Transverse colon (tissue), 3 donors: ENCODE results near the gene ESYT3.

Experiments
- EP300 ChIP-seq: sonication (generic); formaldehyde crosslinking; IDR thresholded peaks from one replicate; pipeline ENCODE4 v1.6.1; 2017; ENCODE audit warnings: antibody characterized with exemption, low read depth
- TF ChIP-seq, protein P1 (sequence below), 5 experiments: fragments of 200-600 bp in 3 of 5; fragments of 450-650 bp in 2 of 5; sonication (generic) in 3 of 5; IDR thresholded peaks; 1 replicate in 2 of 5; 2 replicates in 3 of 5; pipeline ENCODE4 v1.5.1; 2016 to 2017; ENCODE audit warnings: antibody characterized with exemption in 5 of 5, inconsistent platforms in 3 of 5, mild to moderate bottlenecking in 2 of 5, moderate library complexity in 1 of 5

DNA sequence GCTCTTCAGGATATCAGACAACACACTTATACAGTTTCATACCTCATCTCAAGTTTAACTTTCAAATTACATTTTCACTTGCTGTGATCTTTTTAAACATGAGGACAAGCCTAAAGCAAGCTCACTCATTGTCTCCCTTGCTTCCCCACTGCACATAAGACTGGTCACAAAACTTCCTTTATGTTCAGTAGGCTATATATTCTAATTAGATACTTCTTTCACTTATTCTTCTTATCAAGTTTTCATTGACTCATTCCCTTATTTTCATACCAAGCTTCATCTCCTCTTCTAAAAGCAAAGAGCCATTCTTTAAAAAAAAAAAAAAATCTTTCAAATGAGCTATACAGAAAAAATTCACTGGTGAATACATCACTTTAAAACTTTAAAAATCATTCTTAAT lies 62.6 kb downstream of the ESYT3 start:
- TF ChIP-seq, protein P1, sequence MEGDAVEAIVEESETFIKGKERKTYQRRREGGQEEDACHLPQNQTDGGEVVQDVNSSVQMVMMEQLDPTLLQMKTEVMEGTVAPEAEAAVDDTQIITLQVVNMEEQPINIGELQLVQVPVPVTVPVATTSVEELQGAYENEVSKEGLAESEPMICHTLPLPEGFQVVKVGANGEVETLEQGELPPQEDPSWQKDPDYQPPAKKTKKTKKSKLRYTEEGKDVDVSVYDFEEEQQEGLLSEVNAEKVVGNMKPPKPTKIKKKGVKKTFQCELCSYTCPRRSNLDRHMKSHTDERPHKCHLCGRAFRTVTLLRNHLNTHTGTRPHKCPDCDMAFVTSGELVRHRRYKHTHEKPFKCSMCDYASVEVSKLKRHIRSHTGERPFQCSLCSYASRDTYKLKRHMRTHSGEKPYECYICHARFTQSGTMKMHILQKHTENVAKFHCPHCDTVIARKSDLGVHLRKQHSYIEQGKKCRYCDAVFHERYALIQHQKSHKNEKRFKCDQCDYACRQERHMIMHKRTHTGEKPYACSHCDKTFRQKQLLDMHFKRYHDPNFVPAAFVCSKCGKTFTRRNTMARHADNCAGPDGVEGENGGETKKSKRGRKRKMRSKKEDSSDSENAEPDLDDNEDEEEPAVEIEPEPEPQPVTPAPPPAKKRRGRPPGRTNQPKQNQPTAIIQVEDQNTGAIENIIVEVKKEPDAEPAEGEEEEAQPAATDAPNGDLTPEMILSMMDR (IDR thresholded peaks at IDR 0.05), result no peak
- no peak for TF ChIP-seq EP300
